ENCODE measurements around the gene WRAP53.

Gene WRAP53

GRCh38 chr17:7747635-7748071 lies 59.4 kb downstream of the WRAP53 start:
- DNase-seq: no peak

GRCh38 chr17:7748076-7748775 lies 59.9 kb downstream of the WRAP53 start:
- no peak for DNase-seq

GRCh38 chr17:7750321-7750821 lies 62.1 kb downstream of the WRAP53 start:
- DNase-seq: no peak
